Measurements from ENCODE around the gene CCNY.
"Not testable (repeated sequence)": the region's sequence is repeated elsewhere in the genome, so short reads cannot be mapped to it uniquely, and the experiment has no call there.

The CCNY gene

GRCh38 chr10:35409094-35409582 is 72.8 kb downstream of the CCNY start:
- DNase-seq: peak; percentile 81

DNA sequence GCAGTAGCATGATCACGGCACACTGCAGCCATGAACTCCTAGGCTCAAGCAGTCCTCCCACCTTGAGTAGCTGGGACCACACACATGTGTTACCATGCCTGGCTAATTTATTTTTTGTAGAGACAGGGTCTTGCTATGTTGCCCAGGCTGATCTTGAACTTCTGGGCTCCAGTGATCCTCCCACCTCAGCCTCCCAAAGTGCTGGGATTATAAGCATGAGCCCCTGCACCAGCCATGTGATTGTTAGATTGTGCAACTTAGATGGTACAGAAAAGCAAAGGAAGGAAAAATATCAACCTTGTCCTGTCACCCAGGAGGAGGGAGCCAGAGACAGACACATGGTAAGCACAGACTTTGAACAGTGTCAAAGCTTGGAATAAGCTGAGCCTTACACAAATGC is 73.5 kb downstream of the CCNY start:
- no peak for DNase-seq

- peak; percentile 20 for DNase-seq
These were observed 75.9 kb downstream of the CCNY start for GRCh38 chr10:35412003-35412723.

- peak; percentile 36 for DNase-seq
These were observed 76.7 kb downstream of the CCNY start for GRCh38 chr10:35412900-35413491.

DNA sequence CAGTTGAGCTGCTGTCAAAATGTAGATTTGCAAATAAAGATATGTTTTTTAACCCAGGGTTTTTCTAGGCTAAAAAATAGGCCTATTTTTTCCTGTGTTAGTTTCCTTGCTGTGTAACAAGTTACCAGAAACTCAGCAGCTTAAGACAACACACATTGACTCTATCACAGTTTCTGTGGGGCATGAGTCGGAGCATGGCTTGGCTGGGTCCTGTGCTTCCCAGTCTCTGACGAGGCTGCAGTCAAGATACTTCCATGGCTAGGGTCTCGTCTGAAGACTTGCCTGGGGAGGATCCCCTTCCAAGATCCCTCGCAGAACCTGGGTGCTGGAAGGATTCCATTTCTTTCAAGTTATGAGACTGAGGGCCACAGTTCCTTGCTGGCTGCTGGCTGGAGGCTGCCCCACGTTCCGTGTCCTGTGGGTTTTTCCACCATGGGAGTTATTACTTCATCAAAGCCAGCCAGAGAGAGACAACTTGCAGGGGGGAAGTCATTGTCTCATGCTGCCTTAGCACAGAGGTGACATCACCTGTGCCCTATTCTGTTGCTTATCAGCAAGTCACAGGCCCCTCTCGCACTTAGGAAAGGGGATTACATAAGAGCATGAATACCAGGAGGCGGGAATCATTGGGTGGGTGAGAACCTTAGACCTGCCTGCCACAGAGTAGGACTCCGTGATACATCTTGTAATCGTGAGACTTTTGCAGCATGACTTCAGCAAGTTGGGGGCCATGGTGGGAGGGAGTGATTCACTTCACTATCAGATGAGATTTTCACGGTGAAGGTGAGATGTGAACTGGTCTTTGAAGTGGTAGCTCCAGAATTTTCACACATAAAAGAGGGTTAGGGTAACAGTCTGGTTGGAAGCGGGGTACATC is 77.9 kb downstream of the CCNY start:
- DNase-seq: no peak

GRCh38 chr10:35415505-35415904 is 79.2 kb downstream of the CCNY start:
- no peak for DNase-seq

GRCh38 chr10:35416619-35417312 is 80.5 kb downstream of the CCNY start:
- DNase-seq: no peak

- no peak for DNase-seq
These were observed 81.0 kb downstream of the CCNY start for GRCh38 chr10:35417313-35417625.

DNA sequence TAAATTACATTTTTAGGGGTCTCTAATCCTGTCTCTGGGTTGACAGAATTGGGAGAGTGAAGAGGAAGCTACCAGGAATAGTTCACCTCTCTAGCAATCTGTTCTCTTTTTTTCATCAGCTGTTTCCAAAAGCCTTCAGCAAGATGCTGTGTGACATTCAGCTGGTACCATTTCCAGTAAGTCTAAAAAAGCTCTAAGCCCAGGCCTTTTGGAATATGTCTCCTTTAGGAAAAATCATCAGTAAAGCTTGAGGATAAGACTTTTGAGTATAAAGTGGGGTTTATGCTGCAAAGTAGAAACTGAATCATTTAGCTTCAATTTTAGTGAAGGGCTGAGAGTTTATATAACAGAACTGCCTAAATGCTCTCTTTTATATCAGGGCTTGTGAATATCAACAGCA is 81.5 kb downstream of the CCNY start:
- no peak for DNase-seq

GRCh38 chr10:35418580-35418979 is 82.3 kb downstream of the CCNY start:
- DNase-seq: not testable (repeated sequence)

GRCh38 chr10:35420044-35420443 is 83.7 kb downstream of the CCNY start:
- DNase-seq: no peak

DNA sequence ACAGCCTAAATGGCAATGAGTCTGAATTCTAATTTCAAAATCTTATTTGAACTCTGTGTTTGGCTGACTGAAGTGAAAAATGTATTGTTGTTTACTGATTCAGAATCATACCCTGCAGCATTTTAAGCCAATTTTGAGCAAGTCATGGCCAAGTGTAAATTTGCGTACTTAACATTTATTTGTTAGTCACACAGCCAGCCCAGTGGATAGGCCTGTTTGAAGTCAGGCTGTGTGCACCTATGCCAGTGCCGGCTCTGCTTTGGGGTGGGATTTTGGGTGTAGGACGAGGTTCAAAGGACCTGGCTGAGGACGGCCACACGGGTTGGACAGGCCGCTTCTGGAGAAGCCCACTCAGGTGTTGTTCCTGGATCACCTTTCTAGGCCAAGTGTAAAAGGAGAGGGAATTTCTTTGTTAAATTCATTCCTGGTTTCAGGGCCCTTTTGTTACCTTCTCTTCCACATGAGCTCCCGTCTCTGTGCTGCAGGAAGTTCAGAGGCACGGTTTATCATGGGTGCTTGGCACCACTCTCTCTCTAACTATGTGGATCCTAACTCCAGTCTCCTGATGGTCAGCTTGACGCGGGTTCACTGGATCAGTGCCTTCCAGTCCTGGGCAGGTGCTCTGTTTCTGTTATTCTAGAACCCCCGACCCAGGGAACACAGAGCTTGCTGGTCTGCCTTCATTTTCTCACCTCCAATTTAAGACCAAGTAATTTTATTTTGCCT is 84.7 kb downstream of the CCNY start:
- no peak for DNase-seq

GRCh38 chr10:35421553-35422178 is 85.4 kb downstream of the CCNY start:
- DNase-seq: peak; percentile 88

DNA sequence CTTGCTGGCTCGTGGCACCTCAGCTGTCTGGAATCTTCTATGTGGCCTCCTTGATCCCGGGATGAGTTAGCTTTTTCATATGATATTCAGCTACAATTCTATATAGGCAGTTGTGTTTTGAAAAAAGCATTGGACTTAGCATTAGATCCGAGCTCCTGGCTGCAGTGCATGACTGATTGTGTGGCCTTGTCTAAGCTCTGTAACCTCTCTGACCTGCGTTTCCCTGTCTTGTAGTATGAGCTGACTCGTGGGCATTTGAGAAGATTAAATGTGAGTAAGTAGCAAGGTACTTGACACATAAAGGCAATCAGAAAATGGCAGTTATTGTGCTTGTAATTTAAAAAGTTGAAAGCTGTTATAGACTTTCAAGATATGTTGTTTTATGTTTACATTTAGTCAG is 85.9 kb downstream of the CCNY start:
- no peak for DNase-seq

- peak; percentile 81 for DNase-seq
These were observed 87.4 kb downstream of the CCNY start for GRCh38 chr10:35423505-35424306.

DNA sequence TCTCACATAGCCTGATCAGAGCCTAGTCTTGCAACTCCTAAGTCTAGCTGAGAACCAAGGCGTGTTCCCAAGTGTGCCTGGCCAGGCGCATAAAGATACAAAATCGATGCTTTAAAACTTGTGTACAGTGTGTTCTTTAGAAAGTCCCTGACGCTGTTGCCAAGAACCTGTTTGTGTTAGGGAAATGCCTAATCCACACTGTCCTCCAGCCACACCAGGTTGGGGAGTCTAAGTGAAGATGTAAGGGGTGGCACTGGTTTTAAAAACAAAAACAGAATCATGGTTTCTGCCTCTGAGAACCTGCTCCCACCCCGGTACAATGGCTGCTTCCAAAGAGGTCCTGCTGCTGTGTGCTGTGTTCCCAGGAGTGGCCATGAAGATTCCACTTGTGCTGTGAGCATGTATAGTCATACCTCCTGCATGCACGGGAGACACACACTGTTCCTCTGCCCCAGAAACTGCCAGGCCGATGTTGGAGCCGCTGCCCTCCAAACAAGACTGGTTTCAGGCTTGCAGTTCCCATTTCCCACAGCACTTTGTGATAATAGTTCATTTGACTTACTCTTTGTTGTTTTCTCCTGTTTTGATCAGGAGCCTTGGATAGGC is 88.5 kb downstream of the CCNY start:
- no peak for DNase-seq

- peak; percentile 44 for DNase-seq
These were observed 89.3 kb downstream of the CCNY start for GRCh38 chr10:35425595-35425994.

DNA sequence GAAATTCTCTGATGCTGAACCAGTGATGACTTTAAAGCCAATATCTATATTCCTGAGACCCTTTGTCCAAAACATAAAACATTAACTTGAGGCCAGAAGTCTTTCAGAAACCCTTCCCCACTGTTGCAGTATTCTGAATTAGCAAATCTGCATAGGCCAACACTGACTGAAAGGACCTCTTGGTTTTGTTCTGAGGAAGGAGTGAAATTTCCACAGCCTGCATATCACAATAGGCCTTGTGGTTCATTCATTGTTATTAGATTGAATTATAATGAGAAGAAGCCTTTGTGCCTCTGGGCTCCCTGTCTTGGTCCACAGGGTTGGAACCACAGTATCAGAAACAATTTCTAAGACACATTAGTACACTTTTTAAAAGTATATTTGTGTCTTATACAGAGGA is 90.3 kb downstream of the CCNY start:
- no peak for DNase-seq

GRCh38 chr10:35427543-35427942 is 91.2 kb downstream of the CCNY start:
- DNase-seq: no peak

DNA sequence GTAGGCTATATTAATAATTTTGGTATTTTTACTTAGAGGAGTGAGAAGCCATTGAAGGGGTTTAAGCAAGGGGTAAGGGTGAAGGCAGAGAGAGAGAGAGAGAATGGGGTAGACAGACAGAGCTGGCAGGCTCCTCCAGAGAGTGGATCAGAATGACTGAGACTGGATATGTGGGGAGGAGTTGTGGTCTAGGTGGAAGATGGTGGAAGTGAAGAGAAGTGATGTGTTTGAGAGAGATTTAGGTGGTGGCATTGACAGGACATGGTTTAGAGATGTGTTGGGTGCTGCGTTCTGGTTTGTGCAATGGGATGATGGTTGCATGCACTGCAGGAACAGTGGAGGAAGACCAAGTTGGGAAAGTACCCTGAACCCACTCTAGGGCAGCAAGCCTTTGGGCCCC is 92.2 kb downstream of the CCNY start:
- DNase-seq: no peak
